ENCODE results near the gene SH3BP5.

DNA sequence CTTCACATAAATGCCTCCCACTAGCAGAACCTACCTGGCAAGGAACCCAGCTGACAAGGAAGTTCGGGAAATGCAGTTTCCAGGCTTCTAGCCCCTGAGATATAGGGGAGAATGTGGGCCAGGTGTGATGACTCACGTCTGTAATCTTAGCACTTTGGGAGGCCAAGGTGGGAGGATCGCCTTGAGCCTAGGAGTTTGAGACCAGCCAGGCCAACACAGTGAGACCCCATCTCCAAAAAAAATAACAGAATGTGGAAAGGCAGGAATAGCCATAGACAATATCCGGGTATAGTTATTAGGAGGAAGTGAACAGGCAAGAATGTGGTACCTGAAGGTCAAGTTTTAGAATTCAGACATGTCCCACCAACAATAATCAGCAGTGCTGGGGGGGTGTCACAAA is 40.5 kb upstream of the SH3BP5 start:
- TF ChIP-seq, protein P1, sequence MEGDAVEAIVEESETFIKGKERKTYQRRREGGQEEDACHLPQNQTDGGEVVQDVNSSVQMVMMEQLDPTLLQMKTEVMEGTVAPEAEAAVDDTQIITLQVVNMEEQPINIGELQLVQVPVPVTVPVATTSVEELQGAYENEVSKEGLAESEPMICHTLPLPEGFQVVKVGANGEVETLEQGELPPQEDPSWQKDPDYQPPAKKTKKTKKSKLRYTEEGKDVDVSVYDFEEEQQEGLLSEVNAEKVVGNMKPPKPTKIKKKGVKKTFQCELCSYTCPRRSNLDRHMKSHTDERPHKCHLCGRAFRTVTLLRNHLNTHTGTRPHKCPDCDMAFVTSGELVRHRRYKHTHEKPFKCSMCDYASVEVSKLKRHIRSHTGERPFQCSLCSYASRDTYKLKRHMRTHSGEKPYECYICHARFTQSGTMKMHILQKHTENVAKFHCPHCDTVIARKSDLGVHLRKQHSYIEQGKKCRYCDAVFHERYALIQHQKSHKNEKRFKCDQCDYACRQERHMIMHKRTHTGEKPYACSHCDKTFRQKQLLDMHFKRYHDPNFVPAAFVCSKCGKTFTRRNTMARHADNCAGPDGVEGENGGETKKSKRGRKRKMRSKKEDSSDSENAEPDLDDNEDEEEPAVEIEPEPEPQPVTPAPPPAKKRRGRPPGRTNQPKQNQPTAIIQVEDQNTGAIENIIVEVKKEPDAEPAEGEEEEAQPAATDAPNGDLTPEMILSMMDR (conservative IDR thresholded peaks at IDR 0.05 in 1 of 2, IDR thresholded peaks at IDR 0.05 in 1 of 2; ENCODE audit: extremely low read depth in 1 of 2, insufficient read depth in 1 of 2, low read depth in 1 of 2, low read length in 2 of 2): no peak
- TF ChIP-seq EZH2 (IDR thresholded peaks at IDR 0.05; ENCODE audit: borderline replicate concordance, low read length): no peak

Measured in mammary epithelial cell (primary cell).